ENCODE results near the gene NOS1. TPM values are rescaled to one million over a fixed set of nuclear protein-coding genes. Genes with fewer than 3 reads are reported as not detected.

Gene NOS1
- total RNA-seq, 1 experiment from 2014 or later = 131 TPM

- Histone ChIP-seq H3K4me1 (no peaks in the 10 kb centered on the region), H3K36me3 (peaks cover 7% of the 10 kb centered on the region), H3K27ac (no peak overlapping the region), H3K4me3 (no peak overlapping the region), H3K27me3 (no peaks in the 10 kb centered on the region), H3K9me3 (replicated peaks) (no peaks in the 10 kb centered on the region)
- DNase-seq = no peak
Observed at GRCh38 chr12:117331691-117332090, 29.7 kb downstream of the NOS1 start.

GRCh38 chr12:117330441-117331113 is 30.8 kb downstream of the NOS1 start:
- Histone ChIP-seq H3K27me3 (no peaks in the 10 kb centered on the region), H3K36me3 (peaks cover 9% of the 10 kb centered on the region), H3K9me3 (replicated peaks) (no peaks in the 10 kb centered on the region), H3K27ac (no peak overlapping the region), H3K4me3 (no peak overlapping the region), H3K4me1 (no peaks in the 10 kb centered on the region)
- no peak for DNase-seq

GRCh38 chr12:117329756-117330155 is 31.7 kb downstream of the NOS1 start:
- Histone ChIP-seq H3K27ac (no peak overlapping the region), H3K36me3 (peaks cover 9% of the 10 kb centered on the region), H3K4me3 (no peak overlapping the region), H3K9me3 (replicated peaks) (no peaks in the 10 kb centered on the region), H3K27me3 (no peaks in the 10 kb centered on the region), H3K4me1 (no peaks in the 10 kb centered on the region)
- no peak for DNase-seq

- no peaks in the 10 kb centered on the region for H3K27me3 ChIP-seq
- H3K4me1 ChIP-seq = no peaks in the 10 kb centered on the region
- DNase-seq = no peak
- H3K27ac ChIP-seq = no peak overlapping the region
- H3K4me3 ChIP-seq = no peak overlapping the region
- H3K36me3 ChIP-seq = peaks cover 9% of the 10 kb centered on the region
- H3K9me3 ChIP-seq (replicated peaks) = no peaks in the 10 kb centered on the region
Observed at GRCh38 chr12:117328556-117329100, 32.8 kb downstream of the NOS1 start.

GRCh38 chr12:117322428-117322827 is 39.0 kb downstream of the NOS1 start:
- Histone ChIP-seq H3K27me3 (no peaks in the 10 kb centered on the region), H3K4me1 (no peaks in the 10 kb centered on the region), H3K27ac (no peak overlapping the region), H3K9me3 (replicated peaks) (no peaks in the 10 kb centered on the region), H3K36me3 (peaks cover 8% of the 10 kb centered on the region), H3K4me3 (no peak overlapping the region)
- no peak for DNase-seq

- DNase-seq = no peak
- H3K9me3 ChIP-seq (replicated peaks) = no peaks in the 10 kb centered on the region
- no peaks in the 10 kb centered on the region for H3K4me1 ChIP-seq
- no peak overlapping the region for H3K4me3 ChIP-seq
- H3K36me3 ChIP-seq = peaks cover 7% of the 10 kb centered on the region
- no peak overlapping the region for H3K27ac ChIP-seq
- H3K27me3 ChIP-seq = no peaks in the 10 kb centered on the region
Observed at GRCh38 chr12:117321572-117321971, 39.9 kb downstream of the NOS1 start.

- H3K4me1 ChIP-seq = no peaks in the 10 kb centered on the region
- no peaks in the 10 kb centered on the region for H3K9me3 ChIP-seq (replicated peaks)
- H3K36me3 ChIP-seq = peaks cover 9% of the 10 kb centered on the region
- DNase-seq = no peak
- no peak overlapping the region for H3K4me3 ChIP-seq
- no peak overlapping the region for H3K27ac ChIP-seq
- no peaks in the 10 kb centered on the region for H3K27me3 ChIP-seq
Observed at GRCh38 chr12:117318591-117318990, 42.8 kb downstream of the NOS1 start.

GRCh38 chr12:117316336-117316735 is 45.1 kb downstream of the NOS1 start:
- Histone ChIP-seq H3K9me3 (replicated peaks) (no peaks in the 10 kb centered on the region), H3K27ac (no peak overlapping the region), H3K4me3 (no peak overlapping the region), H3K27me3 (no peaks in the 10 kb centered on the region), H3K36me3 (peaks cover 12% of the 10 kb centered on the region), H3K4me1 (no peaks in the 10 kb centered on the region)
- DNase-seq = no peak

- no peak for DNase-seq
- no peak overlapping the region for H3K4me3 ChIP-seq
- no peak overlapping the region for H3K27ac ChIP-seq
- no peaks in the 10 kb centered on the region for H3K9me3 ChIP-seq (replicated peaks)
- H3K27me3 ChIP-seq = no peaks in the 10 kb centered on the region
- H3K36me3 ChIP-seq = peaks cover 26% of the 10 kb centered on the region
- H3K4me1 ChIP-seq = no peaks in the 10 kb centered on the region
Observed at GRCh38 chr12:117313926-117314325, 47.5 kb downstream of the NOS1 start.

GRCh38 chr12:117312770-117313169 is 48.7 kb downstream of the NOS1 start:
- Histone ChIP-seq H3K9me3 (replicated peaks) (no peaks in the 10 kb centered on the region), H3K36me3 (peaks cover 31% of the 10 kb centered on the region), H3K4me1 (no peaks in the 10 kb centered on the region), H3K27ac (no peak overlapping the region), H3K27me3 (no peaks in the 10 kb centered on the region), H3K4me3 (no peak overlapping the region)
- DNase-seq = no peak

- Histone ChIP-seq H3K4me3 (no peak overlapping the region), H3K36me3 (peaks cover 28% of the 10 kb centered on the region), H3K4me1 (no peaks in the 10 kb centered on the region), H3K9me3 (replicated peaks) (no peaks in the 10 kb centered on the region), H3K27ac (no peak overlapping the region), H3K27me3 (no peaks in the 10 kb centered on the region)
- DNase-seq = no peak
Observed at GRCh38 chr12:117309276-117309925, 52.0 kb downstream of the NOS1 start.

- no peaks in the 10 kb centered on the region for H3K27me3 ChIP-seq
- H3K27ac ChIP-seq = no peak overlapping the region
- H3K4me3 ChIP-seq = no peak overlapping the region
- H3K4me1 ChIP-seq = no peaks in the 10 kb centered on the region
- H3K9me3 ChIP-seq (replicated peaks) = no peaks in the 10 kb centered on the region
- H3K36me3 ChIP-seq = peaks cover 22% of the 10 kb centered on the region
- DNase-seq = no peak
Observed at GRCh38 chr12:117300174-117300573, 61.3 kb downstream of the NOS1 start.

- H3K27me3 ChIP-seq = no peaks in the 10 kb centered on the region
- no peak for DNase-seq
- no peak overlapping the region for H3K4me3 ChIP-seq
Observed at GRCh38 chr12:117298648-117299225, 62.7 kb downstream of the NOS1 start.

GRCh38 chr12:117298191-117298590 is 63.2 kb downstream of the NOS1 start:
- no peak overlapping the region for H3K27ac ChIP-seq
- H3K4me1 ChIP-seq = no peaks in the 10 kb centered on the region
- H3K9me3 ChIP-seq (replicated peaks) = no peaks in the 10 kb centered on the region
- H3K4me3 ChIP-seq = no peak overlapping the region
- H3K36me3 ChIP-seq = peaks cover 22% of the 10 kb centered on the region
- DNase-seq = no peak
- H3K27me3 ChIP-seq = no peaks in the 10 kb centered on the region

More at GRCh38 chr12:117298648-117299225, 62.7 kb downstream of the NOS1 start:
- Histone ChIP-seq H3K27ac (no peak overlapping the region), H3K4me1 (no peaks in the 10 kb centered on the region), H3K9me3 (replicated peaks) (no peaks in the 10 kb centered on the region), H3K36me3 (peaks cover 22% of the 10 kb centered on the region)

GRCh38 chr12:117294189-117294603 is 67.2 kb downstream of the NOS1 start:
- Histone ChIP-seq H3K27ac (no peak overlapping the region), H3K27me3 (no peaks in the 10 kb centered on the region), H3K9me3 (replicated peaks) (peaks cover 3% of the 10 kb centered on the region), H3K36me3 (peaks cover 40% of the 10 kb centered on the region), H3K4me3 (no peak overlapping the region), H3K4me1 (no peaks in the 10 kb centered on the region)
- DNase-seq = no peak
